ENCODE data around the gene KIF3B.
"Not testable (repeated sequence)": the region's sequence is repeated elsewhere in the genome, so short reads cannot be mapped to it uniquely, and the experiment has no call there.

The KIF3B gene

DNA sequence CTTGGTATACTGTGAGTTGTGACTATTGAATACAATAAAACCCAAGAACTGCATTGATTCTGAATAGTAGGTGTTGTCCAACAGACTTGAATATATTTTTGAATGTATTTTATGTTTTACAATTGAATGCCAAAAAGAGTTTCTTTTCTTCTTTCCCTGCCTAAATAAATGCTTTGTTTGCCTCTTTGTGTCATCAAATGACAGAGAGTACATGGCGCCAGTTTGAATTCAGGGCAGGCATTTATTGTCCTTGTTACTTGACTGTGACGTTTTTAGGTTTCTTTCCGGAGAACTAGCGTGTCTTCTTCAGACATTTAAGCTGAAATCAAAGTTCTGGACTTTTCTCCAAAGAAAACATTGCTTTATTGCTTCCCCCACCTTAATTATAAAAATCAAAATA, 16.6 kb downstream of the KIF3B start:
- no peak for DNase-seq (ENCODE audit: low read depth in 3 of 3)

DNA sequence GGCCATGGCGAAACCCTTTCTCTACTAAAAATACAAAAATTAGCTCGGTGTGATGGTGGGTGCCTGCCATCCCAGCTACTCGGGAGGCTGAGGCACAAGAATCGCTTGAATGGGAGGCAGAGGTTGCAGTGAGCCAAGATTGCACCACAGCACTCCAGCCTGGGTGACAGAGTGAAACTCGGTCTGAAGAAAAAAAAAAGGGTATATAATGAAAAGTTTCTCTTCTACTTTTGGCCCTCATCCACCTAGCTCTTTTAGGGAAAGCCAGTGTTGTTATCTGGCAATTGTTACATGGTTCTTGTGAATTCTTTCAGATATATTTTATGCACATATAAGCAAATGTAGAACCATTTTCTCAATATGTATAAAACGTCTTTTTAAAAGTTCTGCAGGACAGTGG, 19.0 kb downstream of the KIF3B start:
- no peak for DNase-seq (ENCODE audit: low read depth in 3 of 3)

DNA sequence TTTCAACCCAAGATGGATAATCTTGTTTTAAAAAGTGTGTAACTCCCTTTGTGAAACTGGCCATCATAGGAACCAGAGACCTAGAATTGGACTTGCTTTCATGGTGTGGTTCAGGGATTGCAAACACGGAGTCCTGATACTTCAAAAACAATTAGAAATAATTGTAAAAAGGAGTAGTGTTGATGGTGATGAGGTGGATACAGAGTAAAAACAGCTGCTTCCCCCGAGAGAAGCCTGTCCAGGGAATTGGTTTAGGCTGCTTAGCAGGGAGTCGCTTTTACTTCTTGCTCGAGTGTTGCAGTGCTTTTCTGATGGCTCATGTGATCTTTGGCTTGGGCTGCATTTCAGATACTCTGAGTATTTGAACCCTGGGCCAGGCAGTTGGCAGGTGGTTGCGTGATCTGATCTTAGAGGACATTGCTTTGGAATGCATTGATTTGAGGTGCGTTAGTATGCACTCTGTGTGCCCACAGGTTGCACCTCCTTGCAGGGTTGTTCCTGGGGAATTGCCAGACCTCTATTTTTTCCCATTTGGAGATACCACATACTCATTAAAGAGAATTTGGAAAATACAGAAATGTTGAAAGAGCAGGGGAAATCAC, 19.5 kb downstream of the KIF3B start:
- no peak for DNase-seq (ENCODE audit: low read depth in 3 of 3)

DNA sequence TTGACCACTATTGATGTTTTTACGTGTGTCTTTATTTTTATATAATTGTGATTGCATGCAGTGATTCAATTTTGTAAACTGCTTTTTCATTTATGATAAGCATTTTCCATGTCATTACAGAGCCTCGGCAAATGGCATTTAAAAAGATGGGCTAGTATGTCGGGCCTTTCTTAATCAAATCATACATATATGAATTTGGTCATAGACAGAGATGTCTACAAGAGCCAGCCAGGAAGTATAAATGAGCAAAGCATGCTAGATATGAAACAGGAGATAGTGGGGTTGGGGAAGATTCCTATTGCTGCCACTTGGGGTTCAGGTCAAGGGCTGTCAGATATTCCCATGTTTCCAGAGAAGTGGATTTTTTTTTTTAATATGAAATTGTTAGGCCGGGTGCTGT, 20.0 kb downstream of the KIF3B start:
- no peak for DNase-seq (ENCODE audit: low read depth in 3 of 3)

DNA sequence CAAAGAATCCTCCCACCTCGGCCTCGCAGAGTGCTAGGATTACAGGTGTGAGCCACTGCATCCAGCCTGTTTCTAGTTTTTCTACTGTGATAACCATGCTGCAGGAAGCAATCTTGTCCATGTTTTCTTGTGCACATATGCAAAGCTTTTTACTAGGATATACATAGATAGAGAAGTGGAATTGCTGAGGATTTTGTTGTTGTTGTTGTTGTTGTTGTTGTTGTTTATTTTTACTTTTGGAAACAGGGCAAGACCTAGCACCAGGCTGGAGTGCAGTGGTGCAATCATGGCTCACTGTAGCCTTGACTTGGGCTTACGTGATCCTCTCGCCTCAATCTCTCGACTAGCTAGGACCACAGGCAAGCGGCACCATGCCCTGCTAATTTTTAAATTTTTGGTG, 23.2 kb downstream of the KIF3B start:
- DNase-seq (ENCODE audit: low read depth in 3 of 3): no peak

- DNase-seq (ENCODE audit: low read depth in 3 of 3): no peak
Observed at GRCh38 chr20:32301719-32302506, 24.5 kb downstream of the KIF3B start.

DNA sequence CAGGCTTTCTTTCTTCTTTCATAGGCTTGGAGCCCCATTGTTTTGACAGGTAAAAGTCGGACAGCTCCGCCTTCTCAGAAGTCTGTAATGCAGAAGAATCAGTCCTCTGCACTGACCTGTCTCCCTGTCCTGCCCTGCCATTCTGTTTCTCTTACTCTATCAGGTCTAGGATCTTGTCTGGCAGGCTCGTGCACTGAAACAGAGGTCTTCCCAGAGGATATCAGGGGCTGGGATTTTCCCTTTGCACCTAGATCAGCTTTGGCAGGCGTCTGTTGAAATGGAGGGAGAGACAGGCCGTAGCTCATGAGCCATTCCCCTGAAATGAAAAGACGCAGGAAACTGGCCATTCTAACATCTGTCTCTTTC, 25.0 kb downstream of the KIF3B start:
- no peak for DNase-seq (ENCODE audit: low read depth in 3 of 3)

DNA sequence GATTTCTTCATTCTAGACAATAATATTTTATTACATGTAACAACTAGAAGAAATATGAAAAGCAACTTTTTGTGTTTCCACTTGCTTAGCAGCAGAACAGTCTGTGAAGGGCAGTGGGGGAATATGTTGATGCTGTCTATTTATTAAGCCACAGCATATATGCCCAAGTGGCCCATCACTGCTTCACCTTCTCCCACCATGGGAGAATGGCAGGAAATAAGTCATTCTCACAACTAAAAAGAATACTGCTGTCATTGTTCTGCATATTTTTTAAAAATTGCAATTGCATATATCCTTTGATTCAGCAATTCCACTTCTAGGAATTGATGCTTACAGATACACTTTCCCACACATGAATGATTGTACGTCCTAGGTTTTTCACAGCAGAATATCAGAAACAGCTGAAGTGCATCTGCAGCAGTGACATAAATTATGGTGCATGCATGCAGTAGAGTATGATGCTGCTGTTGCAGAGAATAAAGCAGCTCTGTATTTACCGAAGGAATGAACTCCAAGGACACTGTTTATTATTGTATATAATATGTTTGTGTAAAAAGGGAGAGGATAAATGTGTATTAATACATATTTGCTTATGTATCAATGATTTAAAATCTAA, 26.8 kb downstream of the KIF3B start:
- no peak for DNase-seq (ENCODE audit: low read depth in 3 of 3)

GRCh38 chr20:32312718-32313424, 35.4 kb downstream of the KIF3B start:
- DNase-seq (ENCODE audit: low read depth in 3 of 3): no peak

GRCh38 chr20:32314768-32315167, 37.3 kb downstream of the KIF3B start:
- no peak for DNase-seq (ENCODE audit: low read depth in 3 of 3)

DNA sequence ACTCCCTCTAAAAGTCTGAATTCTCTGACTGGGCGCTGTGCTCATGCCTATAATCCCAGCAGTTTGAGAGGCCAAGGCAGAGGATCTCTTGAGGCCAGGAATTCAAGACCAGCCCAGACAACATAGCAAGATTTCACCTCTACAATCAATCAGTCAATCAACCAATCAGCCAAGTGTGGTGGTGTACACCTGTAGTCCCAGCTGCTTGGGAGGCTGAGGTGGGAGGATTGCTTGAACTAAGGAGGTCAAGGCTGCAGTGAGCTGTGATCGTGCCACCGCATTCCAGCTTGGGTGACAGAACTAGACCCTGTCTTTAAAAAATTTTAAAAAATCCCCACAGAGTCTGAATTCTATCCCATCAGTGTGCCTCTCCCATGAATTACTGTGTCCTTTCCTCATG, 37.9 kb downstream of the KIF3B start:
- no peak for DNase-seq (ENCODE audit: low read depth in 3 of 3)

DNA sequence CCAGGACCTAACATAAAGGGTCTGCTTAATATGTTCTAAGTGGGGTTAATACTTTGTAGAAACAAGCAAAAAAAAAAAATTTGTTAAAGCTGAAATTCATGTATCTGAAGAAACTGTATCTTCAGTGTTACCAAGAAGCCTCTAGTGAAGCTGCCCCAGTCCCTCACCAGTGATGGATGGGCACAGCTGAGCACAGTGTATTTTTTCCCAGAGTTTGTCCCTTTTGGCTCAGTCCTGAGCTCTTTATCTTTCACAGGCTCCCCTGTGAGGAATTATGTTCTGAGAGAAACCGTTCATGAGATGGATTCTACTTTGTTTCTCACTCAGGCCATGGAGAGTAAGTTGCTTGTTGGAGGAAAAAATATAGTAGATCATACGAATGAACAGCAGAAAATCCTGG, 38.4 kb downstream of the KIF3B start:
- no peak for DNase-seq (ENCODE audit: low read depth in 3 of 3)

GRCh38 chr20:32316667-32317066, 39.2 kb downstream of the KIF3B start:
- no peak for DNase-seq (ENCODE audit: low read depth in 3 of 3)

DNA sequence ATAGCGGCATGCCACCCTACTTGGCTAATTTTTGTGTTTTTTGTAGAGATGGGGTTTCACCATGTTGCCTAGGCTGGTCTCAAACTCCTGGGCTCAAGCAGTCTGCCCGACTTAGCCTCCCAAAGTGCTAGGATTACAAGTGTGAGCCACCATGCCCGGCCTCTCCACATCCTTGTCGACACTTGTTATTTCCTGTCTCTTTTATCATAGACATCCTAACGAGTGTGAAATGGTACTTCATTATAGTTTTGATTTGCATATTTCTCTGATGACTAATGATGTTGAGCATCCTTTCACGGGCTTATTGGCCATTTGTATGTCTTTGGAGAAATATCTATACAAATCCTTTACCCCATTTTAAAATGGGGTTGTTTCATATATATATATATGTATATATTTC, 41.6 kb downstream of the KIF3B start:
- DNase-seq (ENCODE audit: low read depth in 3 of 3): no peak

GRCh38 chr20:32320305-32320704, 42.9 kb downstream of the KIF3B start:
- DNase-seq (ENCODE audit: low read depth in 3 of 3): no peak

GRCh38 chr20:32321390-32321789, 43.9 kb downstream of the KIF3B start:
- no peak for DNase-seq (ENCODE audit: low read depth in 3 of 3)

DNA sequence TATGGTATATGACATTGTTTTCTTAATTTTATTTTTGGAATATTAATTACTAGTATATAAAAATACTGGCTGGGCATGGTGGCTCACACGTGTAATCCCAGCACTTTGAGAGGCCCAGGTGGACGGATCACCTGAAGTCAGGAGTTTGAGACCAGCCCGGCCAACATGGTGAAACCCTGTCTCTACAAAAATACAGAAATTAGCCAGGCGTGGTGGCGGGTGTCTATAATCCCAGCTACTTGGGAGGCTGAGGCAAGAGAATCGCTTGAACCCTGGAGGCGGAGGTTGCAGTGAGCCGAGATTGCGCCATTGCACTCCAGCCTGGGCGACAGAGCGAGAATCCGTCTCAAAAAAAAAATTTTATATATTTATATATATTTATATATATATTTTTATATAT, 44.8 kb downstream of the KIF3B start:
- DNase-seq (ENCODE audit: low read depth in 3 of 3): not testable (repeated sequence)

GRCh38 chr20:32323761-32324160, 46.3 kb downstream of the KIF3B start:
- not testable (repeated sequence) for DNase-seq (ENCODE audit: low read depth in 3 of 3)

DNA sequence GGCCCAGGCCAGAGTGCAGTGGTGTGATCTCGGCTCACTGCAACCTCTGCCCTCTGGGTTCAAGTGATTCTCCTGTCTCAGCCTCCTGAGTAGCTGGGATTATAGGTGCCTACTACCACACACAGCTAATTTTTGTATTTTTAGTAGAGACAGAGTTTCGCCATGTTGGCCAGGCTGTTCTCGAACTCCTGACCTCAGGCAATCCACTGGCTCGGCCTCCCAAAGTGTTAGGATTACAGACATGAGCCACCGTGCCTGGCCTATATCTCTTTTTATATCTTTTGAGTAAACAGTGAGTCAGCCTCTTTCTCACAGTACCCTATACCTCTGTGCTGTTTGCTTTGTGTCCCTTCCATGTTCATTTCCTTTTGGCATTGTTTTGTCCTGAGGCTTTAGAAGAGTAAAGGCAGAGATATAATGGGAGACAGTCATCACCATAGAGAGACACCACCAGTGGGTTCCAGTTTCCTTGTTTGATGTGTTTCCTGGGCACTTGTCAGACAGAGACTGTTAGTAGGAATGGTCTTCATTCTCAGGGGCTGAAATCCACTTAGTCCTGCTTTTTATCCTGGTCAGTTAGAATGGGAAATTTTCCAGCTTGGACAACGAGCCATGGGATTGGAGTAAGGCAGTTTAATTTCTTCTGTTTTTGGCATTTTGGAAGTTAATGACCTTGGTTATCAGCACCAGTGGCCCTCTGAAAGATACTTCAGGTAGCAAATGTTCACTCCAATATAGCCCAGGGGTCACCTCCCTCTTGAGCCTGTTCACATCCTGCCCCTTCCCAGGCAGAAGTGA, 48.5 kb downstream of the KIF3B start:
- DNase-seq (ENCODE audit: low read depth in 3 of 3): no peak

- DNase-seq (ENCODE audit: low read depth in 3 of 3): no peak
Observed at GRCh38 chr20:32326504-32326845, 49.0 kb downstream of the KIF3B start.

DNA sequence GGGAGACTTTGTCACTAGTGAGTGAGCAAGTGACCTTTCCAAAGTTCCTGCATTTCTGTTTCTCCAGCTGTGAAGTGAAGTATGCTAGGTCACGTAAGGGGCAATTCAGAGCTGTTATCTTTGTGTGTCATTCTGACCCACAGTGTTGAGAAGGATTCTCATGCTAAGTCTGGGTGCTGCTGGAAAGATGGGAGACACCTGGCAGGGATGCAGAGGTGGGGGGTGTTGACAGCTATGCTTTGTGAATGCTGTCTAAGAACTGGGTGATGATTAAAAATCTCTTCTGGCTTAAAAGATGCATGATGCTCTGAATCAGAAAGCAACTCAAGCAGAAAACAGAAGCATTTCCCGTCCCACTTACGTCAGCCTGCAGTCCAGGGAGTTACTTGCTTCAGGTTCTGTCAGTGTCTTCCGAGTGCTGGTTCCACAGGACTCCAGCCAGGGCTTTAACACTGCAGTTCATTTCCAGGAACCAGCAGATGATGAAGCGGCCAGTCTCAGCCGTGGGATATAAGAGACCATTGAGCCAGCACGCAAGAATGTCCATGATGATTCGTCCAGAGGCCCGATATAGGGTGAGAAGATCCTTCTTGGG, 49.7 kb downstream of the KIF3B start:
- DNase-seq (ENCODE audit: low read depth in 3 of 3): no peak
